Peyer's patch (tissue), 4 donors: ENCODE measurements around the gene UGT1A3.

Experiments
- CTCF ChIP-seq, 6 experiments: fragments of 450-650 bp in 4 of 6; fragments of 200-600 bp in 2 of 6; sonication (generic) in 1 of 6; IDR thresholded peaks; one replicate each; pipeline ENCODE4 v1.5.1; 2017 to 2019; ENCODE audit warnings: antibody characterized with exemption in 6 of 6, mild to moderate bottlenecking in 3 of 6, moderate library complexity in 1 of 6
- POLR2A ChIP-seq, 2 donors: fragments of 450-650 bp; IDR thresholded peaks; one replicate each; pipeline ENCODE4 v1.5.1; 2017; ENCODE audit warnings: antibody characterized with exemption in 2 of 2, mild to moderate bottlenecking in 2 of 2, moderate library complexity in 2 of 2

GRCh38 chr2:233699424-233700027 is 29.3 kb upstream of the UGT1A3 start:
- TF ChIP-seq CTCF (IDR thresholded peaks at IDR 0.05) = no peak
- TF ChIP-seq POLR2A (IDR thresholded peaks at IDR 0.05) = no peak
